Testis (tissue), 2 donors: Measurements from ENCODE around the gene TEAD1.

ENCODE experiments used
- CTCF ChIP-seq, 3 experiments: fragments of 450-650 bp in 2 of 3; fragments of 200-600 bp in 1 of 3; sonication (generic) in 1 of 3; IDR thresholded peaks; one replicate each; pipeline ENCODE4 v1.5.1; 2016 to 2019; ENCODE audit warnings: antibody characterized with exemption in 3 of 3, mild to moderate bottlenecking in 2 of 3, moderate library complexity in 1 of 3
- POLR2A ChIP-seq: fragments of 450-650 bp; IDR thresholded peaks from one replicate; pipeline ENCODE4 v1.6.1; 2017; ENCODE audit warnings: antibody characterized with exemption, mild to moderate bottlenecking, moderate library complexity

GRCh38 chr11:12857572-12857971 lies 183.4 kb downstream of the TEAD1 start:
- no peak for TF ChIP-seq CTCF (IDR thresholded peaks at IDR 0.05)
- no peak for TF ChIP-seq POLR2A
